ENCODE measurements around the gene FASTK. TPM values are rescaled to one million over a fixed set of nuclear protein-coding genes. Genes with fewer than 3 reads are reported as not detected.

Gene FASTK
- total RNA-seq, 4 donors from 2014 or later: 121 to 241 (median 144) TPM

GRCh38 chr7:151085329-151085690 is 4.7 kb upstream of the FASTK start:
- Histone ChIP-seq H3K27ac (peak overlapping the region; percentile 85 to 89 (median 87)), H3K4me1 (peaks cover 44 to 62% (median 59%) of the 10 kb centered on the region in 4 donors), H3K36me3 (no peaks in the 10 kb centered on the region), H3K4me3 (no peak overlapping the region), H3K27me3 (no peaks in the 10 kb centered on the region), H3K9me3 (no peaks in the 10 kb centered on the region)
- TF ChIP-seq, protein P1, sequence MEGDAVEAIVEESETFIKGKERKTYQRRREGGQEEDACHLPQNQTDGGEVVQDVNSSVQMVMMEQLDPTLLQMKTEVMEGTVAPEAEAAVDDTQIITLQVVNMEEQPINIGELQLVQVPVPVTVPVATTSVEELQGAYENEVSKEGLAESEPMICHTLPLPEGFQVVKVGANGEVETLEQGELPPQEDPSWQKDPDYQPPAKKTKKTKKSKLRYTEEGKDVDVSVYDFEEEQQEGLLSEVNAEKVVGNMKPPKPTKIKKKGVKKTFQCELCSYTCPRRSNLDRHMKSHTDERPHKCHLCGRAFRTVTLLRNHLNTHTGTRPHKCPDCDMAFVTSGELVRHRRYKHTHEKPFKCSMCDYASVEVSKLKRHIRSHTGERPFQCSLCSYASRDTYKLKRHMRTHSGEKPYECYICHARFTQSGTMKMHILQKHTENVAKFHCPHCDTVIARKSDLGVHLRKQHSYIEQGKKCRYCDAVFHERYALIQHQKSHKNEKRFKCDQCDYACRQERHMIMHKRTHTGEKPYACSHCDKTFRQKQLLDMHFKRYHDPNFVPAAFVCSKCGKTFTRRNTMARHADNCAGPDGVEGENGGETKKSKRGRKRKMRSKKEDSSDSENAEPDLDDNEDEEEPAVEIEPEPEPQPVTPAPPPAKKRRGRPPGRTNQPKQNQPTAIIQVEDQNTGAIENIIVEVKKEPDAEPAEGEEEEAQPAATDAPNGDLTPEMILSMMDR (IDR thresholded peaks at IDR 0.05): no peak
- TF ChIP-seq POLR2A (IDR thresholded peaks at IDR 0.05): no peak
- TF ChIP-seq POLR2AphosphoS5 (IDR thresholded peaks at IDR 0.05): no peak
- TF ChIP-seq EP300 (IDR thresholded peaks at IDR 0.05; ENCODE audit: low read depth): no peak
- 55% methylated on average over 5 of the region's 5 CpGs; no CpG with 5 or more reads in 1 of the 2 donors for WGBS, 2 donors (ENCODE audit: low coverage in 1 of 2)
- intact Hi-C loops (cut with DNase I; ENCODE audit: low total_unique reads): no loop called here
- DNase-seq: no peak
- in situ Hi-C loops (cut with MboI; ENCODE audit: low pct_ligation_motif_present in 1 of 4, low pct_unique_long_range_greater_than_20kb in 1 of 4, low sequenced_read_pairs in 3 of 4): no loop called here

DNA sequence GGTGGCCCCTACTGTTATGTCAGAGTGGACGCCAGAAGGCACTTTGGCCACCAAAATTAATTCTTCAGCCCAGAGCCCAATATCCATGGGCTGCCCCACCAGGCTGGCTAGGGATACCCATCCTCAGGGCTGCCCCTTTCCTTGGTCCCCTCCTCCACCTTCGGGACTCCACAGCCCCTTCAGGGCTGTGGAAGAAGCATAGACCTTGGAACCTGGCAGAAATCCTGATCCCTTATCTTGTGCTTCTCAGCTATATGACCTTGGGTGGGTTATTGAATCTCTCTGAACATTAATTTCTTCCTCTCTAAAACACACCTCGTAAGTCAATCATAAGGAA is 3.2 kb upstream of the FASTK start:
- in situ Hi-C loops (cut with MboI; ENCODE audit: low pct_ligation_motif_present in 1 of 4, low pct_unique_long_range_greater_than_20kb in 1 of 4, low sequenced_read_pairs in 3 of 4) (no loop called here), intact Hi-C loops (cut with DNase I; ENCODE audit: low total_unique reads) (no loop called here)
- H3K4me3 ChIP-seq: peak overlapping the region in 3 of 4 donors; percentile 79 to 88 (median 87)
- TF ChIP-seq, protein P1 (IDR thresholded peaks at IDR 0.05): no peak
- TF ChIP-seq POLR2A (IDR thresholded peaks at IDR 0.05): no peak
- no peak for TF ChIP-seq EP300 (IDR thresholded peaks at IDR 0.05; ENCODE audit: low read depth)
- TF ChIP-seq POLR2AphosphoS5 (IDR thresholded peaks at IDR 0.05): no peak
- H3K27me3 ChIP-seq: no peaks in the 10 kb centered on the region
- 23 to 80% methylated on average over 1 to 3 of the region's 3 CpGs for WGBS, 2 donors (ENCODE audit: low coverage in 1 of 2)
- H3K9me3 ChIP-seq: no peaks in the 10 kb centered on the region
- peak overlapping the region; percentile 93 to 98 (median 97) for H3K27ac ChIP-seq
- DNase-seq: no peak
- H3K36me3 ChIP-seq: no peaks in the 10 kb centered on the region
- peaks cover 44 to 60% (median 57%) of the 10 kb centered on the region in 4 donors for H3K4me1 ChIP-seq

DNA sequence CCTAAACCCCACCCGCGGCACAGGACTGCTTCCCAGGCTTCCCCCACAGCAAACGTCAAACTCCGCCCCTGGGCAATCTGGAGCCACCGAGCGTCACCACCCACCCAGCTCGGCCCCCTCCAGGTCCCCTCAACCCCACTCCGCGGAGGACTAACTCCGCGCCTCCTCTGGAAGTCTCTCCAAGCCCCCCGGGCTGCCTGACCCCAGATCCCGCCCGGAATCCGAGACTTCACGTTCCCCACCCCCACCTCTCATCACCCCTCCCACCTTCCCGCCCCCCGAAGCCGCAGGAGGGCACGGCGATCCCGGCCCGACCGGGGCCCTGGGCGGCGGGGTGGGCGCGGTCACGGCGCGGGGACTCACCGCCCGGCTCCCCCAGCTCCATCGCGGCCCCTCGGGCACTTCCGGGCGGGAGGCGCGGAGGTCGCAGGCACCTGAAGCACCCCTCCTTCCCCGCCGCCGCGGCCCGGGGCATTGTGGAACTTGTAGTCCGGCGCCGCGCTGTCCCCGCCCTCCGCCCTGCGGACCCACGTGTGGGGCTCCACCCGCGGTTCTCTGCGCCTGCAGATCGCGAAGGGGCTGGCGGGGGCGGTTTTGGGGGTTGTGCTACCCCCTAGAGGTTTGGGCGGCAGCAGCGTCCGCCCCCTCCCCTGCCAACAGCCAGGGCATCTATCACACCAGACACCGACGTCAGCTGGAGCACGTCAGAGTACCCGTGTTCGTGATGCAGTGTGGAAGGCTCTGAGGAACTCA is 2.6 kb upstream of the FASTK start, which contains the start of gene TMUB1:
Gene TMUB1, minus strand, starts transcription at position 423 of the 753 bp plus-strand sequence. CDS start 930 bp downstream, outside the sequence.
- H3K9me3 ChIP-seq: no peaks in the 10 kb centered on the region

More for the DNA sequence above, 2.6 kb upstream of the FASTK start, which contains the start of gene TMUB1:
- intact Hi-C loops (cut with DNase I; ENCODE audit: low total_unique reads) (no loop called here), in situ Hi-C loops (cut with MboI; ENCODE audit: low pct_ligation_motif_present in 1 of 4, low pct_unique_long_range_greater_than_20kb in 1 of 4, low sequenced_read_pairs in 3 of 4) (no loop called here)
- Histone ChIP-seq H3K27ac (peak within 1 kb of the TSS; percentile 93 to 98 (median 97)), H3K4me1 (peaks cover 39 to 60% (median 53%) of the 10 kb centered on the region in 4 donors), H3K4me3 (peak within 1 kb of the TSS; percentile 58 to 88 (median 83)), H3K36me3 (no peaks in the 10 kb centered on the region), H3K27me3 (no peaks in the 10 kb centered on the region)
- WGBS, 2 donors (ENCODE audit: low coverage in 1 of 2): 0 to 1% methylated on average over 12 to 15 of the region's 69 CpGs
- TF ChIP-seq, protein P1 (IDR thresholded peaks at IDR 0.05): no peak
- TF ChIP-seq POLR2AphosphoS5 (IDR thresholded peaks at IDR 0.05): peak; percentile 42 to 67 (median 55)
- TF ChIP-seq EP300 (IDR thresholded peaks at IDR 0.05; ENCODE audit: low read depth): no peak
- peak; percentile 35 for TF ChIP-seq POLR2A (IDR thresholded peaks at IDR 0.05)
- peak; percentile 86 for DNase-seq
